Fibroblast of skin of right biceps (primary cell): ENCODE data around the gene NCOA1.
"Not testable (repeated sequence)": the region's sequence is repeated elsewhere in the genome, so short reads cannot be mapped to it uniquely, and the experiment has no call there.

ENCODE experiments used
- DNase-seq: peaks from one replicate; pipeline ENCODE4 v3.0.0-alpha.2; 2013

Gene NCOA1

DNA sequence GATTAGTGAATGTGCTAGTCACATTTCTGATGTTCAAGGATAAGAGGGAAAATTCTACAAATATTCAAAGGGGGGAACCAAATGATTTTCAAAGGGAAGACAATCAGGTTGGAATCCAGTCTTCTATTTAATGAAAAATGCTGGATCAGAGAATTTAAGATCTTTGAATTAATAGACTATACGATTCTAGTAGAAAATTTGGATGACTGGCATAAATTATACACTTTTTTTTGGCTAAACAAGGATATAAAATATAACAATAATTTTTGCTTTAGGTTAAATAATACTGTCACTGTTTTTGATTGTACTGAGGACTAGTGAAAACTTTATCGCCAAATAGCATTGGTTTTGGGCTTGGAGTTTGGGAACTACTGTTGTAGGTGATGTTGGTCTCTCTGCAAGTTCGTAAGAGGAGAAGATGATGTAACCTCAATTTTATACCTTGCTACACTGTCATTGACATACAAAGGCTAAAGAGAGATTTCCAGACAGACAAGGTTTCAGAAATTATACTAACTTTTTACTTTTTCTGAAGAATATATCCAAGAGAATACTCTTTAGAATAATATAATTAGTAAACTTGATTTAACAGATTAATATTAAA lies 51.3 kb downstream of the NCOA1 start:
- DNase-seq, result no peak

DNA sequence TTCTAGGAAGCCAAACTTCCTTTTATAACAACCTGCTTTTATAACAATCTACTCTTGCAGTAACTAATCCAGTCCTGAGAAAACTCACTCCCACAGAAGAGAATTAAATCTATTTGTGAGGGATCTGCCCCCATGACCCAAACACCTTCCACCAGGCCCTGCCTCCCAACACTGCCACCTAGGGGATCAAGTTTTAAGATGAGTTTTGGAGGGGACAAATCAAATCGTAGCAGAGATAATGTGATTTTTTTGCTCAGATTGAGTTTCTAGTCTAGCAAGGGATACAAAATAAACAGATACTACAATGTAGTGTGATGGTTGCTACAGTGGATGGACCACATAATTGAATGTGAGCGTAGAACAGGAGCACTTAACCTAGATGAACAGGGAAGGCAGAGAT lies 52.2 kb downstream of the NCOA1 start:
- no peak for DNase-seq

DNA sequence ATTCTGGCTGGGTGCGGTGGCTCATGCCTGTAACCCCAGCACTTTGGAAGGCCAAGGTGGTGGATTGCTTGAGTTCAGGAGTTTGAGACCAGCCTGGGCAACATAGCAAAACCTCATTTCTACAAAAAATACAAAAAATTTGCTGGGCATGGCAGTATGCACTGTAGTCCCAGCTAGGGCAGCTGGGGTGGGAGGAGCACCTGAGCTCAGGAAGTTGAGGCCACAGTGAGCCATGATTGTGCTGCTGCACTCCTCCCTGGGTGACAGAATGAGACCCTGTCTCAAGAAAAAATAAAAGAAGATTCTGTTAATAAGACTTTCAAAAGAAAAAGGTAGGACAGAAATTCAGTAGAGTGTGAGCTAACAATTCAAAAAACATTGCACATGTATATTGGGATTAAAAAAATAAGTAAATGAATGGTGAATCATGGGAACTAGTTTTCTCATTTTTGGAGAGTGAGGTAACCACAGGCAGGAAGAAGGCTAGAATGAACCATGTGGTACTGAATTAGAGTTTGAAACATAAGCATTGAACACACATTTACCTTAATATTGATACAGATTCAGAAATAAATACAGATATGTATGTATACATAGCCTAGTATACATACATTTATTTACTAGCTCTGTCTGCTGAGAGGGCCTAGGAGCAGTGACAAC lies 53.5 kb downstream of the NCOA1 start:
- no peak for DNase-seq

DNA sequence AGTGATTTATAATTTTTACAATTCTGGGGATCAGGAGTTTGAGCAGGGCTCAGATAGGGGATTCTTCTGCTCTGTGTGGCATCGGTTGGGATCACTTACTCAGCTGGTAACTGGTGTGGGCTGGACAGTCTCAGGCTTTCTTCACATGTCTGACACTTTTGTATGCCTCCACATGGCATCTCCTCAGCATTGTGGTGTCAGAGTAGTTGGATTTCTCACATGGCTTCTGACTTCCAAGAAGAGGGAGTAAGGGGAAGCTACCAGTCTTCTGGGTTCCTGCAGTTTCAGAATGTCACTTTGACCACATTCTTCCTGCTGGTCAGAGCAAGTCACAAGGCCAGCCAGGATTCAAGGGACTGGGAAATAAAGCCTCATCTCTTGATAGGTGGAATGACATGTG lies 55.6 kb downstream of the NCOA1 start:
- no peak for DNase-seq

DNA sequence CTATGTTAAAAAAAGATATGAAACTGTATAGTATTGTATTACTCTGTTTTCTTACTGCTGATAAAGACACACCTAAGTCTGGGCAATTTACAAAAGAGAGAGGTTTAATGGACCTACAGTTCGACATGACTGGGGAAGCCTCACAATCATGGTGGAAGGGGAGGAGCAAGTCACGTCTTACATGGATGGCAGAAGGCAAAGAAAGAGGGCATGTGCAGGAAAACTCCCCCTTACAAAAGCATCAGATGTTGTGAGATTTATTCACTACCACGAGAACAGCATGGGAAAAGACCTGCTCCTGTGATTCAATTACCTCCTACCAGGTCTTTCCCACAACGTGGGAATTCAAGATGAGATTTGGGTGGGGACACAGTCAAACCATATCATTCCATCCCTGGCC lies 57.0 kb downstream of the NCOA1 start:
- DNase-seq, result no peak

DNA sequence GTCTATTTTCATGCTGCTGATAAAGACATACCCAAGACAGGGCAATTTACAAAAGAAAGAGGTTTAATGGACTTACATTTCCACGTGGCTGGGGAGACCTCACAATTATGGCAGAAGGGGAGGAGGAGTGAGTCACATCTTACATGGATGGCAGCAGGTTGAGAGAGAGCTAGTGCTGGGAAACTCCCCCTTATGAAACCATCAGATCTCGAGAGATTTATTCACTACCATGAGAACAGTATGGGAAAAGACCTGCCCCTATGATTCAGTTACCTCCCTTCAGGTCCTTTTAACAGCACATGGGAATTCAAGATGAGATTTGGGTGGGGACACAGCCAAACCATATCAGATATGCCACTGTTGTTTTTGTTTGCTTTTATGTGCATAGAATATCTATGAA lies 59.2 kb downstream of the NCOA1 start:
- peak; percentile 2 for DNase-seq

DNA sequence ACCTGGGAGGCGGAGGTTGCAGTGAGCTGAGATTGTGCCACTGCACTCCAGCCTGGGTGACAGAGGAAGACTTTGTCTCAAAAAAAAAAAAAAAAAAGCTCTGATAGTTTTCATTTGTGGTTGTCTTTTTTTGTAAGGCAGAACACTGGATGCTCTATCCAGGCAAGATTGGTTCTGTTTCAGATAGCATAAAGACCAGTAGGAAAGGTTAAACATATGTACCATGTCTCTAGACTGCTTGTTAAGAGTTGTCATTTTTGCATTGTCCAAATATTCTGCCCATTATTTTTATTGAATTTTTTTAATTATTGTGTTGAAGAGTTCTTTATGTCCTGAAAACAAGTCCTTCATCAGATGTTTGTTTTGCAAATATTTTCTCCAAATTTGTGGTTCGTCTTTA lies 60.0 kb downstream of the NCOA1 start:
- no peak for DNase-seq

DNA sequence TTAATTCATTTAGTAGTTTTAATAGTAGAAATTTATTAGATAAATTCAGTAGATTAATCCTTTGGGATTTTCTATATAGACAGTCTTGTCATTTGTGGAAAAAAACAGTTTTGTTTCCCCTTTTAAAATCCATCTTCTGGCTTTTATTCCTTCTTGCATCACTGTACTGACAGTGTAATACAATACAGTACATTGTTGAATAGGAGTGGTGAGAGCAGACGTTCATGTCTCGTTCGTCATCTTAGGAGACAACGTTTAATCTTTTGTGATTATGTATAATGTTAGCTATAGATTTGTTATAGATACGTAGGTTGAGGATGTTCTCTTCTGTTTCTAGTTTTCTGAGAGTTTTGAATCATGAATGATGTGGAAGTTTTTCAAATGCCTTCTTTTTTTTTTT lies 61.8 kb downstream of the NCOA1 start:
- DNase-seq, result no peak

DNA sequence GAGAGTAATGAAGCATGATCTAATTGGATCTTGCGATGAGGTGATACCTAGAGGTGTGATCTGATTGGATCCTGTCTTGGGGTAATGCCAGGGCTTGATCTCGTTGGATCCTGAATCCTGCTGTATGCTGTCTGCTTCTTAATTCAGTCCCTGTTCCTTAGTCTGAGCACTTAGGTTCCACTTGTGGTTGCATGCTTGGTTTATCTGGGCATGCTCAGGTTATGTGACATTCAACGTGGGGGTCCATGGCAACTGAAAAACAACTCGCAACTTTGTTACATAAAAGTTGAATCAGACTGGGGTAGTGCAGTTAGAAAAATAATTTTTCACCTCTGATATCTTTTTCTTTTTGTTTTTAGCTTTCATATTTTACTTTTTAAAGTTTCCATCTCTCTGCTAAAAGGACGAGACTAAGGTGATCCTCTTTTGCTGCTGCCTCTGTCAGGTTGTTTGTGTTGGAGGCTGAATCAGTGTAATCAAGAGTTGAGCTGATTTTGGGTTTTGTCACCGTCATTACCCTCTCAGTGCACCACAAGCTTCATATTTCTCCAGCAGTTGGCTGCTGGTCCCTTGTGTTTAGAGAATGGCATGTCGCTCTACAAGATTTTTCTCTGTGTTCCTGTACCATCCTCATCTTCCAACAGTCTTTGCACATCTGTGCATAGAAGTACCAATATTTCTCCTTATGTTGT lies 67.9 kb downstream of the NCOA1 start:
- no peak for DNase-seq

DNA sequence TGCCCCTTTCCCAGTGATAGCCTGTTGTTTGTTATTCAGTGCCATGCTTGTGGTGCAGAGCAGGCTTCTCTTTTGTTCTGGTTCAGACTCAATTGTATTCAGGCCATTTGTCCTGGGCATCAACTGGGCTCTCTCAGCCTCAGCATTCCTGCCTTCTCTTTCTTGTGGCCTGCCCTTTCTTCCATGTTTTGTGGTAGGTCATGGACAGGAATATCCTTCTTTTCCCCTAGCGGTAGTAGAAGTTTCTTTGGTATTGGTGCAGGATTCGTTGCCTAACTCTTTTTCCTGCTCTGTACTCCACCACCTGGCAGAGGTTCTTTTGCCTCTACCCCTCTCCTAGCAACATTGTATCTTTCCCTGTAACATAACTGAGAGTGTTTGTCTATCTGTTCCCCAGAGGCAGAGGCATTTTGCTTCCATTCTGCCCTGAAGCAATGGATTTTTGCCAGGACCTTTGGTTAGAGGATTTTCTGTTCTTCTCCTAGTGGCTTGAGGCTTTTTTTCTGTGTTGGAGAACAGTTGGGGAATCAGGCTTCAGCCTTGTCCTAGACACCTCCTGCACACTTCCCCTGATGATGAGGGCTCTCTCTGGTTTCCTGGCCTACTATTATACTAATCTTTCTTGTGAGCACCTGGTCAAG lies 68.5 kb downstream of the NCOA1 start:
- no peak for DNase-seq

DNA sequence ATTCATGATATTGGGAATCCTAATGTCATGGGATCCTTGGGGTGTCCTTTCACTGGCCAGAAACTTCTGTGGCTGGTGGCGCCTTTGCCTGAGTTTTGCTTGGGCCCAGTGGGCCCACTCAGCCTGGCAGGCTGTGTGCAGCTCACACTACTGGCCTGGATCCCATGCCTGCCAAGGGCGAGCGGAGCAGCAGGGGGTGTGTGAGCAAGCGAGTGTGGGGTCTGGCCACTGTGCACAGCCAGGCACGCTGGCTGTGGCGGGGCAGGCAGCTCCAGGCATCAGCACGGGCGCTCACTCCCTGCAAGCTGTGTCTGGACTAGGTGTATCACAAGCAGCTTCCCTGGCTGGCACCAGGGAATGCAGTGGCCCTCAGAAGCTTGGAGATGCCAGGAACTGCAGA lies 74.5 kb downstream of the NCOA1 start:
- DNase-seq, result no peak

DNA sequence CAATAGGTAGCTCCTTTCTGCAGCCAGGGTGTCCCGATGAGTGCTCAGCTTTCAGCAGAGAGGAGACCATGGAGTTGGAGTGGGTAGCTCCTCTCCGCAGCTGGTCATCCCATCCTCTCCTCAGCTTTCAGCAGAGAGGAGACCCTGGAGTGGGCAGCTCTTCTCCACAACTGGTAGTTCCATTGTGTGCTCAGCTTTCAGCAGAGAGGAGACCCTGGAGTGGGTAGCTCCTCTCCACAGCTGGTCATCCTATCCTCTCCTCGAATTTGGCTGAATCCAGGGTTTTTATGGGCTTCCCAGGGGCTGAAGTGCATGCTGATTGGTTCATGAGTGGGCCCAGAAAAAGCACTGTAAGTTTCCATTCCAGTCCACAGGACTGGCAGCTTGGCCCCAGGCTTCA lies 75.2 kb downstream of the NCOA1 start:
- DNase-seq, result no peak

DNA sequence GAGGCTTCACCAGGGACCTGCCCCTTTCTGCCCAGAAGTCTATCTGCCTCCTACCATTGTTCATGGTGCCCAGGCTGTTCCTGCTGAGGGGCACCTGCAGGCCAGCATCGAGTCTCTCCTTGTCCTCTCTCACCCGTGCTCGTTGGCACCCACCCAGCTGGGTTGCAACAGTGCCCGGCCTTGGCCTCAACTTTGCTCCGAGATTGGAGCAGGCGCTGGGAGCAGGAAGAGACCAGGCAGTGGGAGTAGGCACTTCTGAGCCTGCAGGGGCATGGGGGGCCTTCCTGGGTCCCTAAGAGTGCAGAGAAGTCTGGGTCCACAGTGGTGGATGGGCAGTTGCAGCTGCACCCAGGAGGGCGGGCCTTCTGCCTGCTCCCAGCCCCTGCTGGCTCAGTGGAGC lies 75.6 kb downstream of the NCOA1 start:
- DNase-seq, result no peak

DNA sequence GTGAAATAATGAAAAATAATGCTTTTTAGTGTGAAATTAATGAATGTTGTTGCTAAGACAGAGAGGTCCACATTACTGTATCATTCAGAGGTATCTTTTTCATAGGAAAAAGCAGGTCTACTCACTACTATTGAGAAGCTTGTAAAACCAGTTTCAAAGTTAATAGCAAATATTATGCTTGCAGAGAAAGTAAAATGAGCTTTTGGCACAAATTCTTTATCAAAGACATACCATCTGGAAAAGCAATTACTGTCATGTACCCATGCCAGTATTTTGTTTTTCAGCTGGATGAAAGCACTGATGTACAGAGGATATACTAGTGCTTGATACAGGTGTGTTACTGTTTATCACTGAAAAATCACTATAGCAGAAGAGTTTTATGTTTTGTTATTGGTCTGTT lies 77.5 kb downstream of the NCOA1 start:
- DNase-seq, result no peak

DNA sequence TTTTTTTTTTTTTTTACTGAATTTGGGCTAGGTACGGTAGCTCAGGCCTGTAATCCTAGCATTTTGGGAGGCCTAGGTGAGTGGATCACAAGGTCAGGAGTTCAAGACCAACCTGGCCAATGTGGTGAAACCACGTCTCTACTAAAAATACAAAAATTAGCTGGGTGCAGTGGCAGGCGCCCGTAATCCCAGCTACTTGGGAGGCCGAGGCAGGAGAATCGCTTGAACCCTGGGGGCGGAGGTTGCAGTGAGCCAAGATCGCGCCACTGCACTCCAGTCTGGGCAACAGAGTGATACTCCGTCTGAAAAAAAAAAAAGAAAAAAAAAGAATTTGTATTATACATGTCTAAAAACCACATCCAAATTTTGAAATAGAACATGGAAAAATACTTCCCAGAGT lies 78.5 kb downstream of the NCOA1 start:
- not testable (repeated sequence) for DNase-seq

DNA sequence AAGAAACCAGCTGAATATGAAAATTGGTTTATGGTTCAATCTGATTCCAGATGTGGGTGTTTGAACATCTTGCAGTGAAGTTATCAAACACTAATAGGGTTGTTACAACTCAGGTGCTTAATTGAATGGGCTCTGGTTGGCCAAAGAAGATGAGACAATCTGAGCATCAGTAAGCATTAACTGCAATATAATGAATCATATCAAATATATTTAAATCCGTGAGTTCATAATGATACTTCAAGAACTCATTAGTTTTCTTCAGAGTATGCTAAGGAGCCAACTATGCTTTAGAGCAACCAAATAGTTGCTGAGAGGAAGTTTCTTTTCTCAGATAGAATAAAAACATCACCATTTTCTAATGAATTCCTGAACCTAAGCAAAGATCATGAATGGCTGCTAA lies 79.2 kb downstream of the NCOA1 start:
- DNase-seq, result no peak

DNA sequence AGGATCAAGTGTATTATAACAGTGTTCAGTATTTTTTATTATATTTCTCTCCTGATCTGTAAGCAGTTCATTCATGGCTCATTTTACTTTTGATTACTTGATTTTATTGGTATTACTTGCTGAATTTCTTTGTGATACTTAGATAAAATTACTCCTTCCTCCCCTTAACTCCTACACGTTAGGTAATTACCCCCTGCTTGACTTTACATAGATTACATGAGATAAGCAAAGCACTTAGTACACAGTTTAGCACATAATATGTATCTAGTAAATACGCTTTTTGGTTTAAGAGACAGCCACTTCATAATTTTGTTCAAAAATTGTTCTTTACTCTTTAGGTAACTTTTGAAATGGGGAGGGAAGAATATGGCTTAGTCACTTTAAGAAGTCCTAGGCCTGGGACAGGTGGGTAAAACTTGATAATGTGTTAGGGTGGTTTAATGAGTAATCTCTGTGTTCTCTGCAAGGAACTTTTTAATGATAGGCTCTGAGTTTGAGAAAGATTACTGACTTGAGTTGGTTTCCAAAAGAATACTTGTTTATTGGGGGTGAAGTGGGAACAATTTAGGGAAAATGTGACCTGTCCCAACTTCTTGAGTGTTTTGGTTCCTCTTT lies 80.9 kb downstream of the NCOA1 start:
- no peak for DNase-seq

DNA sequence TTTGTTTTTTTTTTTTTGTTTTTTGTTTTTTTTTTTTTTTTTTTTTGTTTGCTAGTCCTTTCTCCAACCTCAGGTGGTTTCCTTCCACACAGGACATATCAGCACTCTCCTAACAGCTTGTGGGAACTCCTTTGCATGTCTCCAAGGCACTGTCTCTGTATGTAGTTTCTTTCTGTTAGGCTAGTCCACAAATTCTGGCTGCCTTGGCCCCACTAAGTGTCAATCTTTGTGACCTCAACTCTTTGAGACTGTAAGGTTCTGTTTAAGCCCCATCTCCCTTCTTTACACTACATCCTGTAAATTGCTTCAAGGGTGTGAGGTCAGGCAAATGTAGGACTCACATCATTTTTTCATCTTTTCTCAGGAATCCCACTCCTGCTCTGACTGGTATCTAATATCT lies 85.1 kb downstream of the NCOA1 start:
- no peak for DNase-seq

DNA sequence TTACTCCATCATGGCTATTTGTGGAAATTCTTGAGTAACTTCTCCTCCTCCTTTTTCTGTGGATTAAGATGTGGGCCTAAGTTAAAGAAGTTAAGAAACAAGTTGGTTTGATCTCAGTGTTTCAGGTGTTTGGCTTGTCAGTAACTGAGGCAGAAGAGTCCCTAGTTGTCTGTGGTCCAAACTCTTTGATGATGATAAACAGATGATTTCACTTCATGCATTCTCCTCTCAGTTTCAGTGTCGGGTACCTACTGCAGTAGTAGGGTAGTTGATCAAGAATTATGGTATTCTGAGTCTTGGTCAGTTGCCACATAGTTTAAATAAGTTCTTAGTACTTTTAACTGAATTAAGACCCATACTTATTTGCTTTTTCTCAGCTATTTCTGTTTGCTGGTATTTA lies 85.6 kb downstream of the NCOA1 start:
- no peak for DNase-seq

DNA sequence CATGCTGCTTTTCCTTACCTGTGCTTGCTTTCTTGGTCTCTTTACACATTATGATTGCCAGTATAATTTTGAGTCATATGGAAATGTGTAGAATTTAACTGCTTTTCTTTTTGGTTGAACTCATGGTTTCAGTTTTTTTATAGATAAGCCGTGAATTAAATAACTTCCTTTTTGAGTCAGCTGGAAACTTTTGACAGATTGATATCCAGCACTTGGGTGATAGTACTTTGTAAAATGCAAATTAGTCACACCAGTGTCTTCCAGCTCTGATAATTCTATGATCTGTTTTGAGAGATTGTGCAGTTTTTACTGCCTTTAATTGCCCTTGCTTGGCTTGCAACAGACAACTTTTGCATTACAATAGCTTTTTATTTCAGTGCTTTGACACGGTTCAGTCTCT lies 86.4 kb downstream of the NCOA1 start:
- DNase-seq, result no peak

DNA sequence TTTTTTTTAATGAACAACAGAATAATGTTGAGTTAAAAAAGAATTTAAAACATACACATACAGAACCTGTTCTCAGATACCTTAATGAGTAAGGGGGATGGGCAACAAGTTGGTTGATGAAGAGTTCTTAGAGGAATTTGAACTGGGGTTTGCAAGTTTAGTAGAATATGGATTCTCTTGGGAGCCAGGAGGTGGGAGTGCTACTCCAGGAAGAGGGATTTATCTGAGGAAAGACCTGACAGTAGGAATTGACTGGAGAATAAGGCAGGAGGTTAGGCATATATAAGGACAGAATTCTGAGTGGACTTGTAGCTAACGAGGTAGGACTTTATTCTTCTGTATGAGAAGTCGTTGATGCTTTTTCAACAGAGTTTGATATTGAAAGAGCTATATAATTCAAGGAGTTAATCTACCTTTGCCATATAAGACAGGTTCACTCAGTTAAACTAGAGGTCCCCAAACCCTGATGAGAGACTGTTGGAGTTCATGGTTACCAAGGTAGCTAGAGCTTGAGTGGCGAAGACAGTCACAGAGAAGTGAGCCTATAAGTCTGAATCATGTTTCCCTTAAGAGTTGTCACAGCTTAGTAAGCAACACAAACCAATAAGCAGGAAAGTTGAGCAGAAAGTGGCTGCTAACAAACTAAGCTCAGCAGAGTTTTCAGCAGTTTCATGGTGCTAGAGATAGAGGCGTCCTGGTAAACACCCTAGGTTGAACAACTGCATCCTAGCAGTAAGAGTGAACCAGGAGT lies 88.2 kb downstream of the NCOA1 start:
- no peak for DNase-seq

DNA sequence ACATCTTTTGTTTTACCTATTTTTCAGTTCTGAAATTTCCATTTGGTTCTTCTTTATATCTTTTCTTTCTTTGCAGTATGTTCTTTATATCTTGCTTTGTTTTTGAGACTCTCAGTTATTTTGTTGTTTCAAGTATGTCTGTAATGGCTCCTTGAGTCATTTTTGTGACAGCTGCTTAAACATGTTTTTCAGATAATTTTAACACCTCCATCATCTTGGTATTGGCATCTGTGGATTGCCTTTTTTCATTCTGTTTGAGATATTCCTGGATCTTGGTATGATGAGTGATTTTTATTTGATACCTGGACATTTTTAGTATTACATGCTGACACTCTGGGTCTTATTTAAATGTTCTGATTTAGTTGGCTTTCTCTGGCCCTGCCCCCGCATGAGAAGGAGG lies 89.5 kb downstream of the NCOA1 start:
- DNase-seq, result no peak

DNA sequence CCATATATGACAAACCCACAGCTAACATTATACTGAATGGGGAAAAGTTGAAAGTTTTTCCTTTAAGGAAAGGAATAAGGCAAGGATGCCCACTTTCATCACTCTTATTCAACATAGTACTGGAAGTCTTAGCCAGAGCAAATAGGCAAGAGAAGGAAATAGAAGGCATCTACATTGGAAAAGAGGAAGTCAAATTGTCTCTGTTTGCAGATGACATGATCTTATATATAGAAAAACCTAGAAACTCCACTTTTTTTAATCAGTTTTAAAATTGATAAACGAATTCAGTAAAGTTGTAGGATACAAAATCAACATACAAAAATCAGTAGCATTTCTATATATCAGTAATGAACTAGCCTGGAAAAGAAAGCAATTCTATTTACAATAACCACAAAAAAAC lies 90.9 kb downstream of the NCOA1 start:
- DNase-seq, result not testable (repeated sequence)
